Choroid plexus epithelial cell (primary cell): Measurements from ENCODE around the gene MIA3.

Source experiments
- DNase-seq: peaks from one replicate; pipeline ENCODE4 v3.0.0-alpha.2; 2010; ENCODE audit warnings: low read depth
- H3K4me3 ChIP-seq: 2 replicates; pipeline ENCODE4 v1.5.1; 2011; ENCODE audit warnings: low read depth, mild to moderate bottlenecking, control low read depth, low read length, moderate library complexity
- CTCF ChIP-seq: conservative IDR thresholded peaks from 2 replicates; pipeline ENCODE4 v1.5.1; 2011; ENCODE audit warnings: low read depth, mild to moderate bottlenecking, control low read depth, inconsistent platforms, low read length, moderate library complexity

MIA3 gene

DNA sequence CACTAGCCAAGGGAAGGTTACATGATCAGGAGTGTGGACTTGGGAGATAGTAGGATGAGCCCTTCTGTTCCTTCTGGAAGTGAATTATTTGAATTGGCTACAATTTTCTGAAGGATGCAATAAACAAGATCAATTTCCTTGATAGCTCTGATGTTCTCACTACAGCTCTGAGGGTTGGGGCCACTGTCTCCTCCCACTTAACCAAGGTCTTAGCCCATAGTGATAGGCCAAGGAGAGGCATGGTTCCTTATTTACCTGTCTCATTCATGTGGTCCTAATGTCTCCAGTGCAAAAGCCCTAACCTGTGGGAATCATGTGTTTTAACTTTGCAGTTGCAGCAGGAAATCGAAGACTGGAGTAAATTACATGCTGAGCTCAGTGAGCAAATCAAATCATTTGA, 34.8 kb downstream of the MIA3 start:
- no peak for TF ChIP-seq CTCF
- DNase-seq: no peak

GRCh38 chr1:222653178-222653827, 35.4 kb downstream of the MIA3 start:
- TF ChIP-seq CTCF: no peak
- DNase-seq: no peak
- H3K4me3 ChIP-seq: no peak overlapping the region

More for the DNA sequence above, 34.8 kb downstream of the MIA3 start:
- H3K4me3 ChIP-seq: no peak overlapping the region

DNA sequence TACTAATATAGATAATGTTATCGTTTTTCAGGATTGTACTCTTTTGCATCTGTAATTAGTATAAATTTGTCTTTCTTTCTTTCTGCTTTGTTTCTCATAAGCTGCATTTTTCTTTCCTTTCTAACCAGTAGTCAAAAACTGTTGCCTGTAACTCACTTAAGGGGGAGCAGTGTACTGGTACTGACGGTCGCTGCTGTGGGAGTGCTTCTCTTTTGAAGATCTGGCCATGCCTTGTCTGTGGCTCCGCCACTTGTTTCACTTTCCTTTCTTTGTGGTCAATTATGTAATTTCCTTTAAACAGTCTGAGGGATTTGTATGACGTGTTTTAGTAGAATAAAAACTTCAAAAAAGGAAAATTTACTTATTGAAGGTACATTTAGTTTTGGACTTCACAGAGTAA, 37.0 kb downstream of the MIA3 start:
- TF ChIP-seq CTCF: peak; percentile 15
- DNase-seq: peak; percentile 66
- no peak overlapping the region for H3K4me3 ChIP-seq

DNA sequence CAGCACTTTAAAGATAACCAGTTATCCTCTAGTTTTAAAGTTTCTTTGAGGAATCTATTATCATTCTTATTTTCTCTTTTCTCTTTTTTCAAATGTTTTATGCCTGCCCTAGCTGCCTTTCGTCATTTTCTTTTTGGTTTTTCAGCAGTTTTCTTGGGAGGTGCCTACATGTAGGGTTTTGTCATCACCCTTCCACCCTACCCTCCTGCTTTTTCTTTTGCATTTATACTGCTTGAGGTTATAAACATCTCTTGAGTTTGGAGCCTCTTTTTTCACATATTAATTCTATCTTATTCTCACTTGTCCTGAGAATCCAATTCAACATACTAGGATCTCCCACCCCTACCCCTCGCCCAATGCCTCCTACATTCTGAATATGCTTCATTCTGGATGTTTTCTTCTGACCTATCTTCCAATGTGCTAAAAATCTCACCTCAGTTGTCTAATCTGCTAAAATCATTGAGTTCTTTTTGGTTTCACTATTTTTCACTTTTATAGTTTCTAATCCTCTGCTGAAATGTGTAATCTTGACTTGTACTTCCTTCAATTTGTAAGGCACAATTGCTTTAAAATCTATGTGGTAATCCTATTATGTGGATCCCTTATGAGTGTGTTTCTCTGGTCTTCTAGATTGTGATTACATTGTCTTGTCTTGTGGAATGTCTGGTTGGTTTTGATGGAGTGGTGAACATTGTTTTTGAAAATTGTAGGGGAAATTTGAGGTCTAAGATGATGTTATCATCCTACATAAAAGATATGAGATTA, 38.7 kb downstream of the MIA3 start:
- no peak for TF ChIP-seq CTCF
- no peak overlapping the region for H3K4me3 ChIP-seq
- DNase-seq: no peak

DNA sequence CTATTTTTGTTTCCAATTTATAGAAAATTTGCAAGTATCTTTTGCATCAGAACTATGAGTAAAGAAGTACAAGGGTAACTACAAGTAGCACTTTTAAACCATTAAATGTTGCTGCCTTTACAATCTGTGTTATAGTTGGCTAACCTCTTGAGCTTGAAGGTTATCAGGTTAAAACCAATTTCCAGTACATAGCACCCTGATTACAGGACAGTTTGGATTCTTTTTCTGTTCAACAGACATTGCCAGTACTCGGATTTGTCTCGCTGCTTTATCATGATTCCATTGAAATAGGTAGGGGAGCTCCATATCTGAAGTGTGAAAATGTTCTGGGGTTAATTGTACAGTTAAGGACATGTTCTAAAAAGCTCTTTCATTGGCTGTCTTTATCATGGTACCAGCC, 40.0 kb downstream of the MIA3 start:
- DNase-seq: no peak
- no peak overlapping the region for H3K4me3 ChIP-seq
- TF ChIP-seq CTCF: no peak

GRCh38 chr1:222663431-222663934, 45.6 kb downstream of the MIA3 start:
- no peak for DNase-seq

More at GRCh38 chr1:222663431-222663934, 45.6 kb downstream of the MIA3 start:
- TF ChIP-seq CTCF: no peak
- H3K4me3 ChIP-seq: no peak overlapping the region
